Measurements from ENCODE around the gene HADH. TPM values are rescaled to one million over a fixed set of nuclear protein-coding genes. Genes with fewer than 3 reads are reported as not detected.

The HADH gene
- total RNA-seq, 1 donor from 2014 or later = 40.2 TPM

DNA sequence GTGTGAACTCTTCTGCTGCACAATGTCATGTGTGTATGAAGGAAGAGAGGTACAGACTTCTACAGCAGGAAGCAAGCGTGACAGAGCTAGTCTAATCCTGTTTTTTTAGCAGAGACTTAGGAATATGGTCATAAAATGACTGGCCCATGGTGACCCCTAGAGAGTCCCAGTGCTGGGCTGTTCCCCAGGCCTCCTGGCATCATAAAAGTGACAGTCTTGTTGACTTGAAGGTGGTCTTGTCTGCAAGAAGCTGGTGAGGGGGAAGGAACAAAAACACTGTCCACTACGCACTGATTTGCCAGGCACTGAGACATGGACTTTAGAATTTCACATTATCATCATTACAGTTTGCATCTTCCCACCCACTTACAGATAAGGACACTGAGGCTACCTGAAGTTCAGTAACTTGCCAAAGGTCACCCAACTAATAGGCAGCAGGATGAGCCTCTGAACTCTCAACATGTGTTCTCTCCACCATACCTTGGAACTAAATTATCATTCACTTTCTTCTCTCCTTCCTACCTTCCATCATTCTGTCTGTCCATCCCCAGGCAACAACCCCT is 63.0 kb downstream of the HADH start:
- H3K9me3 ChIP-seq (ENCODE audit: control insufficient read depth in 3 of 3, low read length in 3 of 3) = no peaks in the 10 kb centered on the region
- H3K27ac ChIP-seq (ENCODE audit: low read depth, low read length) = no peak overlapping the region
- H3K4me1 ChIP-seq (ENCODE audit: control insufficient read depth in 3 of 3, insufficient read depth in 3 of 3, low read length in 3 of 3) = no peaks in the 10 kb centered on the region
- H3K27me3 ChIP-seq (ENCODE audit: control insufficient read depth in 3 of 3, insufficient read depth in 3 of 3, low read length in 3 of 3) = peaks cover 0 to 4% (median 0%) of the 10 kb centered on the region in 3 donors
- no peak overlapping the region for H3K4me3 ChIP-seq (ENCODE audit: low read length in 3 of 3)
- no peaks in the 10 kb centered on the region for H3K36me3 ChIP-seq (ENCODE audit: control insufficient read depth in 3 of 3, insufficient read depth in 3 of 3, low read length in 3 of 3)
- H3K9ac ChIP-seq (ENCODE audit: low read depth in 1 of 3, low read length in 3 of 3) = no peak overlapping the region

GRCh38 chr4:108053251-108053711 is 63.6 kb downstream of the HADH start:
- no peaks in the 10 kb centered on the region for H3K4me1 ChIP-seq (ENCODE audit: control insufficient read depth in 3 of 3, insufficient read depth in 3 of 3, low read length in 3 of 3)
- no peaks in the 10 kb centered on the region for H3K9me3 ChIP-seq (ENCODE audit: control insufficient read depth in 3 of 3, low read length in 3 of 3)
- no peak overlapping the region for H3K9ac ChIP-seq (ENCODE audit: low read depth in 1 of 3, low read length in 3 of 3)
- peaks cover 0 to 4% (median 0%) of the 10 kb centered on the region in 3 donors for H3K27me3 ChIP-seq (ENCODE audit: control insufficient read depth in 3 of 3, insufficient read depth in 3 of 3, low read length in 3 of 3)
- no peak overlapping the region for H3K4me3 ChIP-seq (ENCODE audit: low read length in 3 of 3)
- no peaks in the 10 kb centered on the region for H3K36me3 ChIP-seq (ENCODE audit: control insufficient read depth in 3 of 3, insufficient read depth in 3 of 3, low read length in 3 of 3)
- no peak overlapping the region for H3K27ac ChIP-seq (ENCODE audit: low read depth, low read length)

GRCh38 chr4:108054025-108054638 is 64.4 kb downstream of the HADH start:
- H3K9me3 ChIP-seq (ENCODE audit: control insufficient read depth in 3 of 3, low read length in 3 of 3) = no peaks in the 10 kb centered on the region
- no peak overlapping the region for H3K4me3 ChIP-seq (ENCODE audit: low read length in 3 of 3)
- peaks cover 0 to 4% (median 0%) of the 10 kb centered on the region in 3 donors for H3K27me3 ChIP-seq (ENCODE audit: control insufficient read depth in 3 of 3, insufficient read depth in 3 of 3, low read length in 3 of 3)
- no peak overlapping the region for H3K9ac ChIP-seq (ENCODE audit: low read depth in 1 of 3, low read length in 3 of 3)
- no peak overlapping the region for H3K27ac ChIP-seq (ENCODE audit: low read depth, low read length)
- no peaks in the 10 kb centered on the region for H3K36me3 ChIP-seq (ENCODE audit: control insufficient read depth in 3 of 3, insufficient read depth in 3 of 3, low read length in 3 of 3)
- H3K4me1 ChIP-seq (ENCODE audit: control insufficient read depth in 3 of 3, insufficient read depth in 3 of 3, low read length in 3 of 3) = no peaks in the 10 kb centered on the region

GRCh38 chr4:108055787-108056186 is 66.1 kb downstream of the HADH start:
- no peak overlapping the region for H3K9ac ChIP-seq (ENCODE audit: low read depth in 1 of 3, low read length in 3 of 3)
- H3K36me3 ChIP-seq (ENCODE audit: control insufficient read depth in 3 of 3, insufficient read depth in 3 of 3, low read length in 3 of 3) = no peaks in the 10 kb centered on the region
- H3K27ac ChIP-seq (ENCODE audit: low read depth, low read length) = no peak overlapping the region
- H3K9me3 ChIP-seq (ENCODE audit: control insufficient read depth in 3 of 3, low read length in 3 of 3) = no peaks in the 10 kb centered on the region
- peaks cover 0 to 4% (median 3%) of the 10 kb centered on the region in 3 donors for H3K27me3 ChIP-seq (ENCODE audit: control insufficient read depth in 3 of 3, insufficient read depth in 3 of 3, low read length in 3 of 3)
- no peak overlapping the region for H3K4me3 ChIP-seq (ENCODE audit: low read length in 3 of 3)
- no peaks in the 10 kb centered on the region for H3K4me1 ChIP-seq (ENCODE audit: control insufficient read depth in 3 of 3, insufficient read depth in 3 of 3, low read length in 3 of 3)

DNA sequence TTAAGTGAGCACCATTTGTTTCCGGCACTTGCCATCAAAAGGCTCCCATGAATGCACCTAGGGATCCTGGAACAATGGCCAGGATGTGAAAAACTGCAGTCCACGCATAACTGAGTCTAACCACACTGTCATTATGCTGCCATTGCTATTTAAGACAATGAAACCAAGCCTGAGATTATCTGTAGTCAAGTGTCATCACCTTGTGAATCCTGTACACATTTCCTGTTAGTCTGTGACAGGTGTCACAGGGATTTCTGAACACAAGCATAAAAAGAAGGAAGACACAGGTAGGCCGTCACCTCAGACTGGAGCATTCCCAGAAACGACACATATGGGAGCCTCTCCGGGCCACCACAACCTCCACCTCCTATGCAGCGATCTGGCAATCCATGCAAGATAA is 66.7 kb downstream of the HADH start:
- Histone ChIP-seq H3K4me1 (ENCODE audit: control insufficient read depth in 3 of 3, insufficient read depth in 3 of 3, low read length in 3 of 3) (no peaks in the 10 kb centered on the region), H3K27me3 (ENCODE audit: control insufficient read depth in 3 of 3, insufficient read depth in 3 of 3, low read length in 3 of 3) (peaks cover 0 to 4% (median 3%) of the 10 kb centered on the region in 3 donors), H3K9me3 (ENCODE audit: control insufficient read depth in 3 of 3, low read length in 3 of 3) (no peaks in the 10 kb centered on the region), H3K36me3 (ENCODE audit: control insufficient read depth in 3 of 3, insufficient read depth in 3 of 3, low read length in 3 of 3) (no peaks in the 10 kb centered on the region), H3K4me3 (ENCODE audit: low read length in 3 of 3) (no peak overlapping the region), H3K27ac (ENCODE audit: low read depth, low read length) (no peak overlapping the region), H3K9ac (ENCODE audit: low read depth in 1 of 3, low read length in 3 of 3) (no peak overlapping the region)

DNA sequence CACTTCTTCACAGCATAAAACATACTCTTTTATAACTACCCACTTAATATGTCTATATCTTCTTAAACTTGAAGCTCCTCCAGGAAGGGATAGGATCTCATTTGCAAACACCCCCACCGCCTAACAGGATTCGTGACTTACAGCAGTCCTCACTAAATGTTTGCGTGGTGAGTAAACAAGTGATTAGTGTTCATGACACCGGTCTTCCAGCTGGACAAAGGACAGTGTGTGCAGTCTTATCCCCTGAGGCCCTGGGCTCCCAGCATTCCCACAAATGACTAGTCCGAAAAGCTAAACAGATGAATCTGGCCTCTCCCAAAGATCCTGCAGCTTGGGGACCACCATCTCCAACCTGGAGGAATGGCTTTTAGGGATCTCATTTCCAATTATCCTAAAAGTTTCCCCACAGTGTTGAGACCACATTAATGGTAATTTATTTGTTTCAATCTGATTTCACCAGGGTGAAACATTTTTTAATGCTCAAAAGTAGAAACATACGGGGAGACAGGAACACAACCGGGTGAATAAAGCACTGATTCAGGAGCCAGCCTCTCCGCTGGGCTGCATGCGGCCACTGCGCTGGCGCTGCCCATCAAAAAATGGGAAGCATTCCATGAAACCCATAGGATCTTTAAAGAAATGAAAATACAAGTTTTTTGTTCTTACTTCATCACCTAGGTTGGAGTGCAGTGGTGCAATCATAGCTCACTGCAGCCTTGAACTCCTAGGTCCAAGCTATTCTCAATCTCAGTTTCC is 69.2 kb downstream of the HADH start:
- no peaks in the 10 kb centered on the region for H3K4me1 ChIP-seq (ENCODE audit: control insufficient read depth in 3 of 3, insufficient read depth in 3 of 3, low read length in 3 of 3)
- no peaks in the 10 kb centered on the region for H3K36me3 ChIP-seq (ENCODE audit: control insufficient read depth in 3 of 3, insufficient read depth in 3 of 3, low read length in 3 of 3)
- no peaks in the 10 kb centered on the region for H3K9me3 ChIP-seq (ENCODE audit: control insufficient read depth in 3 of 3, low read length in 3 of 3)
- H3K27me3 ChIP-seq (ENCODE audit: control insufficient read depth in 3 of 3, insufficient read depth in 3 of 3, low read length in 3 of 3) = peaks cover 2 to 6% (median 4%) of the 10 kb centered on the region in 3 donors
- H3K4me3 ChIP-seq (ENCODE audit: low read length in 3 of 3) = no peak overlapping the region
- no peak overlapping the region for H3K27ac ChIP-seq (ENCODE audit: low read depth, low read length)
- H3K9ac ChIP-seq (ENCODE audit: low read depth in 1 of 3, low read length in 3 of 3) = no peak overlapping the region

DNA sequence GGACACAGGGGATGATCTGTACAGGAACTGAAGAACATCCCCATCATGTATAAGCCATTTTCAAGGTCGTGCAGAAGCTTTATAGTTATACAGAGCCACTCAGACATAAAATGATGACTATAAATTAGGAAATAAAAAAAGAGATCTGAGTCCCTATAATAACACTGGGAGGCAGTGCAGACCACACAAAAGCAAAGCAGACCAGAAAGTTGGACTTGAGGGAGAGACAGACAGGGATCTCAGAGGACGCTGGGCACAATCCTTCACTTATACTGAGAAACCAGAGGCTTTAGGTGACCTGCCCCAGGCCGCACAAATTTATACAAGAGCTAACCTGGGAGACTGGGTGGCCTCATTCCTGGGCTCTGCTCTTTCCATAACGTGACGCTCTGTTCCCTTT is 70.5 kb downstream of the HADH start:
- Histone ChIP-seq H3K4me1 (ENCODE audit: control insufficient read depth in 3 of 3, insufficient read depth in 3 of 3, low read length in 3 of 3) (no peaks in the 10 kb centered on the region), H3K9ac (ENCODE audit: low read depth in 1 of 3, low read length in 3 of 3) (no peak overlapping the region), H3K27me3 (ENCODE audit: control insufficient read depth in 3 of 3, insufficient read depth in 3 of 3, low read length in 3 of 3) (peaks cover 0 to 6% (median 2%) of the 10 kb centered on the region in 3 donors), H3K36me3 (ENCODE audit: control insufficient read depth in 3 of 3, insufficient read depth in 3 of 3, low read length in 3 of 3) (no peaks in the 10 kb centered on the region), H3K4me3 (ENCODE audit: low read length in 3 of 3) (no peak overlapping the region), H3K27ac (ENCODE audit: low read depth, low read length) (no peak overlapping the region), H3K9me3 (ENCODE audit: control insufficient read depth in 3 of 3, low read length in 3 of 3) (no peaks in the 10 kb centered on the region)

GRCh38 chr4:108060686-108061321 is 71.1 kb downstream of the HADH start:
- Histone ChIP-seq H3K36me3 (ENCODE audit: control insufficient read depth in 3 of 3, insufficient read depth in 3 of 3, low read length in 3 of 3) (no peaks in the 10 kb centered on the region), H3K4me3 (ENCODE audit: low read length in 3 of 3) (no peak overlapping the region), H3K27ac (ENCODE audit: low read depth, low read length) (no peak overlapping the region), H3K9me3 (ENCODE audit: control insufficient read depth in 3 of 3, low read length in 3 of 3) (no peaks in the 10 kb centered on the region), H3K27me3 (ENCODE audit: control insufficient read depth in 3 of 3, insufficient read depth in 3 of 3, low read length in 3 of 3) (peaks cover 0 to 6% (median 2%) of the 10 kb centered on the region in 3 donors), H3K4me1 (ENCODE audit: control insufficient read depth in 3 of 3, insufficient read depth in 3 of 3, low read length in 3 of 3) (no peaks in the 10 kb centered on the region), H3K9ac (ENCODE audit: low read depth in 1 of 3, low read length in 3 of 3) (no peak overlapping the region)

DNA sequence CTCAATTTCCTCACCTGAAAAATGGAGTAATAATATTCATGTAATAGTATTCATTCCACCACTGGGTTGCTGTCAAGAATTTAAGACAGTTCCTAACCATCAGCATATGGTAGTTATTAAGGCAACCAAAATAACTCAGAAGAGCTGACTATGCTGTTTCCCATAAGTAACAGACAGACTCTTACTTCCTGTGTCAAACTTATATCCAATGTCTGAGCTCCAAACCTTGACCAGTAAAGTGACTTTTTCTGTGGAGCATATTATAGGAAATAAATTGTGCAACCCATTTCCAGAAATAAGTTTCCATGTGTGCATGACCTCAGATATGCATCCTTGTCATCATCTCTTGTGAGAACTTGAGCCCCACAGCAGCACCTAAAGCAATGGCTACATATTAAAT is 78.8 kb downstream of the HADH start:
- Histone ChIP-seq H3K4me3 (ENCODE audit: low read length in 3 of 3) (no peak overlapping the region), H3K27me3 (ENCODE audit: control insufficient read depth in 3 of 3, insufficient read depth in 3 of 3, low read length in 3 of 3) (no peaks in the 10 kb centered on the region), H3K36me3 (ENCODE audit: control insufficient read depth in 3 of 3, insufficient read depth in 3 of 3, low read length in 3 of 3) (no peaks in the 10 kb centered on the region), H3K9me3 (ENCODE audit: control insufficient read depth in 3 of 3, low read length in 3 of 3) (no peaks in the 10 kb centered on the region), H3K4me1 (ENCODE audit: control insufficient read depth in 3 of 3, insufficient read depth in 3 of 3, low read length in 3 of 3) (no peaks in the 10 kb centered on the region), H3K9ac (ENCODE audit: low read depth in 1 of 3, low read length in 3 of 3) (no peak overlapping the region), H3K27ac (ENCODE audit: low read depth, low read length) (no peak overlapping the region)

DNA sequence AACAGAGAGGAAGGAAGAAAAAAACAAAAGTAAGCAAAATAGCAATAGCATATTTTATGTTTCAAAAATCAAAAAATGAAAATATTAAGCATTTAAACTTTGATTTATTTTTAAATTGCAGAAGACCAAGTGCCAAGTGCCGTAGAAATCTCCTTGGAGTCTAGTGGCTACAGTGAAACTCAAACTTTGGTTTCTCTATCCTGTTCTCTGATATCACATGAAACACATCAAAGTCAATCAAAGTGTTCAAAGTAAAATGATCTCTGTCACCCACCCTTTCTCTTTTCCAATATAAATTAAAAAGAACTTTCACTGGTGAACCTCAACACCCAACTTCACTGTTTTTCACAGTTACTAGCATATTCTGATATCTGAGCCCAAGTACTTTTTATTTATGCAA is 81.1 kb downstream of the HADH start:
- Histone ChIP-seq H3K4me3 (ENCODE audit: low read length in 3 of 3) (no peak overlapping the region), H3K36me3 (ENCODE audit: control insufficient read depth in 3 of 3, insufficient read depth in 3 of 3, low read length in 3 of 3) (no peaks in the 10 kb centered on the region), H3K27ac (ENCODE audit: low read depth, low read length) (no peak overlapping the region), H3K4me1 (ENCODE audit: control insufficient read depth in 3 of 3, insufficient read depth in 3 of 3, low read length in 3 of 3) (no peaks in the 10 kb centered on the region), H3K9ac (ENCODE audit: low read depth in 1 of 3, low read length in 3 of 3) (no peak overlapping the region), H3K27me3 (ENCODE audit: control insufficient read depth in 3 of 3, insufficient read depth in 3 of 3, low read length in 3 of 3) (no peaks in the 10 kb centered on the region), H3K9me3 (ENCODE audit: control insufficient read depth in 3 of 3, low read length in 3 of 3) (no peaks in the 10 kb centered on the region)
